Lower leg skin (tissue), 3 donors: ENCODE results near the gene SULF2.

Experiments
- CTCF ChIP-seq, 3 donors: fragments of 450-650 bp; IDR thresholded peaks; one replicate each; pipeline ENCODE4 v1.5.1; 2016; ENCODE audit warnings: antibody characterized with exemption in 3 of 3, mild to moderate bottlenecking in 3 of 3, moderate library complexity in 2 of 3
- POLR2A ChIP-seq, 2 donors: fragments of 450-650 bp; IDR thresholded peaks; one replicate each; pipeline ENCODE4 v1.6.1; 2016 to 2017; ENCODE audit warnings: antibody characterized with exemption in 2 of 2, mild to moderate bottlenecking in 1 of 2, moderate library complexity in 1 of 2

- TF ChIP-seq CTCF (IDR thresholded peaks at IDR 0.05) (no peak), POLR2A (IDR thresholded peaks at IDR 0.05) (no peak)
Observed at GRCh38 chr20:47668313-47669151, 116.7 kb downstream of the SULF2 start.
